NCI-H524 treated with DMSO at 0.1 percent for 48 hours (cell line): Measurements from ENCODE around the gene KDM2A.

Experiments used
- DNase-seq: peaks from one replicate; lab custom pipeline; 2025; lab: John Stamatoyannopoulos, UW

KDM2A gene

GRCh38 chr11:67273260-67273990 is 154.4 kb downstream of the KDM2A start:
- no peak for DNase-seq

GRCh38 chr11:67274768-67275605 is 155.9 kb downstream of the KDM2A start:
- no peak for DNase-seq

- DNase-seq, result no peak
Observed at GRCh38 chr11:67275606-67276409, 156.7 kb downstream of the KDM2A start.

- DNase-seq, result no peak
Observed at GRCh38 chr11:67276781-67277230, 157.7 kb downstream of the KDM2A start.

- DNase-seq, result no peak
Observed at GRCh38 chr11:67277231-67277961, 158.3 kb downstream of the KDM2A start.

GRCh38 chr11:67278135-67278938 is 159.3 kb downstream of the KDM2A start:
- no peak for DNase-seq

- DNase-seq, result no peak
Observed at GRCh38 chr11:67278939-67279588, 160.0 kb downstream of the KDM2A start.

GRCh38 chr11:67279589-67280340 is 160.7 kb downstream of the KDM2A start:
- no peak for DNase-seq

- no peak for DNase-seq
Observed at GRCh38 chr11:67280341-67280787, 161.3 kb downstream of the KDM2A start.

- no peak for DNase-seq
Observed at GRCh38 chr11:67280788-67281551, 161.9 kb downstream of the KDM2A start.

GRCh38 chr11:67281552-67282150 is 162.6 kb downstream of the KDM2A start:
- no peak for DNase-seq

GRCh38 chr11:67282155-67282875 is 163.3 kb downstream of the KDM2A start:
- no peak for DNase-seq

GRCh38 chr11:67282876-67283371 is 163.9 kb downstream of the KDM2A start:
- DNase-seq, result no peak

- no peak for DNase-seq
Observed at GRCh38 chr11:67283481-67283963, 164.5 kb downstream of the KDM2A start.

GRCh38 chr11:67284811-67285540 is 165.9 kb downstream of the KDM2A start:
- DNase-seq, result no peak
